Stimulated activated CD4-positive, alpha-beta T cell treated with anti-CD3 and anti-CD28 coated beads, TNF-alpha, amount 100 ng/mL, for 24 hours (primary cell): ENCODE measurements around the gene RGS12.
"Not testable (repeated sequence)": the region's sequence is repeated elsewhere in the genome, so short reads cannot be mapped to it uniquely, and the experiment has no call there.

Experiments used
- DNase-seq, 3 experiments: peaks; one replicate each; pipeline ENCODE4 v3.0.0-alpha.2; 2020; ENCODE audit warnings: low read depth in 3 of 3

The RGS12 gene

GRCh38 chr4:3295837-3296624, 3.2 kb downstream of the RGS12 start:
- DNase-seq, result no peak

GRCh38 chr4:3296651-3297050, 3.8 kb downstream of the RGS12 start:
- no peak for DNase-seq

DNA sequence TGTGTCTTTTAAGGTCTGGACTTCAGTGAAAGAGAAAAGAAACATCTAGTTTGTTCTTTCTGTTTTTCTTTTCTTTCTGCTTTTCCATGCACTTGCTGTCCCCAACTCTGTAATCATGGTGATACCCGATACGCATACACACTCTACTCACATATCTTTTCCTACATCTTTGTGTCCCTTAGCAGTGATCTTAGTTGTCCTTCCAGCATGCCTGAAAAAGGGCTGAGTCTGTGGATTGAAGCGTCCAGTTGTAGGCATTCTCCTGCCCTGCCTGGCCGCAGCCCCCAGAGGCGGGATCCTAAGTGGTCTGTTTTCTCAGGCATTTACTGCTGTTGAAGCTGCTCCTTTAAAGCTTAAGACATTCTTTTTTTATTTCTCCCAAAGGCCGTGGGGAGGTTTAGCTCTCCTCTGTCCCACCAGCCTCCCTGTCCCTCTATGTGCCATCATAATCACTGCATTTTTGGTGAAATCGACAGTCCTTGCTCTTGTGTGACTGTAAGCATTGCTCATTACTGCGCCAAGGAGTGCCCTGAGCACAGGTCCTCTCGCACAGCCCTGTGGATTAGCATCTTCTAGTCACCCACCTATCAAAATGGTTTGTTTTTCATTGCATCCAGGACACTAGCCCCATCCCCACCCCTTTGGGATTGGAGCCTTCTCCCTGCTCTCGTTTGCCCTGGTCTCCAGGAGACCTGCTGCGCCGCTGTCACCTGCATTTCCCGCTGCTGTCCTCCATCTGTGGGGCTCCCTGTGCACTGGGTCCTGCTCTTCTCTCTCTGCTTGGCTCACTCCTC, 4.4 kb downstream of the RGS12 start:
- no peak for DNase-seq

DNA sequence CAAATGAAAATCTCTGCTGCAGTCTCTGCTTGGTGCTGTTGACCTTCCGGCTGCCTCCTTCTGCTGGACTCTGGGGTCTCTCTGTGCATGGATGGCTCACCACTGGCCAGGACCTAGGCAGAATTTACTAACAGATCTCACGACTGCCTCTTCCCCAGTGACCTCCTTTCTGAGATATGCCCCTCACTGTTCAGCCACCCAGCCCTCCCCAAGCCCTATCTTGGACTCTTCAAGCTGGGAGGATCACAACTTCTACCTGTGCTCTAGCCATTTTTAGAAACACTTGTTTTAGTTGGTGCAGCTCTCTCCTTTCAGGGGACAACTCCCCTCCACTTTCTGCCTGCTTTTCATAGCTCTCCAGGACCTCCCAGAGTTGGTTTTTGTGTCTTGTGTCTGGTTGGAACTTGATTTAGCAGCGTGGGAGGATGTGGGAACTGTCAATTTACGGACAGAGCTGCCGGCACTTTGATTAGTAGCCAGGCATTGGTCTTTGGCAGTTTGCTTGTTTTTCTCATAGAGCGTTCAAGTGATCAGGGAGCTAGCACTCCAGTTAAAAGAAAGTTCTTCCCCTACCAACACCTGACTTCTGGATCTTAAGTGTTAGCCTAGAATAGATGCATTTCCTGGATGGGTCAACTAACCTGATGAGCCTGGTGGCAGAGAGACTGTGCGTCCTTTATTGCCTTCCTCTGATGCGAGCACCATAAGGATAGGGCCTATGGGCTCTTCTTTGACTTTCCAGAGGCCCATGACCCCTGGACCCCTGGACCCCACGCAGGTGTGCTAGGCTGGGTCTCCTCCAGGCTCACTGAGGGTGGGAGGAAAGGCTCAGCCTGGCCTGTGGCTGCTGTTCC, 6.5 kb downstream of the RGS12 start:
- no peak for DNase-seq

DNA sequence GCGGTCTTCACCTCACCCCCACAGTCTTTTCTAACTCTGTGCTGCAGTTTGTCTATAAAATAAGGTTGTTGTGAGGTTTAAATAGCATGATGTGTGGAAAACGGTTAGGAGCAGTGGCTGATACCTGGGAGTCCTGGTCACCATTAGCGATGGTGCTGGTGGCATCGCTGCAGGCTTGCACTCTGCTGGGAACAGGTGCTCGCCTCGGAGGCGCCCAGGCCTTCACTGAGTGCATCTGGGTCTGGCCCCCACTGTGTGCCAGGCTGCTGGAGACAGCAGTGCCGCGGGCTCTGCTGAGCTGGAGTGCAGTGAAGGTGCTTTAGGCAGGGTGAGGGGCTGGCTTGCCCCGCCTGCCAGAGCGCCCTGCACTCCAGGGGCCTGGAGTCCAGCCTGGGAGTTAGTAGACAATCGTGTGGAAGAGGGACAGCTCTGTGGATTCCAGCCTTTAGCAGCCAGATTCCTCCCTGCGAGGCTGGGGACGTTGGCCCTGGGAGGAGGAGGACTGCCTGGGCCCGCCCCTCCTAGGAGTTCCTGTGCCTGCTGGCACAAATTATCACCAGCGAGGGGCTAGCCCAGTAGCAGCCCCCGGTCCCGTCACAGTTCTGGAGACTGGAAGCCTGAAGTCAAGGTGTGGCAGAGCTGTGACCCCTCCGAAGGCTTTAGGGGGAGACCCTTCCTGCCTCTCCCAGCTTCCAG, 7.3 kb downstream of the RGS12 start:
- DNase-seq, result no peak

DNA sequence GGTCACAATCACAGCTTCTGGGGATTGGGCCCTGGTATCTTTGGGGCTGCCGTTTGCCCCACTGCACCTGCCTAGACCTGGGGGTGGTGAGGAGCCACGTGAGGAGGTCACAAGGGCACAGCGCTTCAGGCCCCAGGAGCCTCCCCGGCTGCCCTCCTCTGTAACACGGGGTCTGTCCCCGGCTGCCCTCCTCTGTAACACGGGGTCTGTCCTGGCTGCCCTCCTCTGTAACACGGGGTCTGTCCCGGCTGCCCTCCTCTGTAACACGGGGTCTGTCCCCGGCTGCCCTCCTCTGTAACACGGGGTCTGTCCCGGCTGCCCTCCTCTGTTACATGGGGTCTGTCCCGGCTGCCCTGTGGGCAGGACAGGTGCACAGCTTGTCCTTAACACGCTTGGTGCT, 8.1 kb downstream of the RGS12 start:
- DNase-seq, result not testable (repeated sequence)

DNA sequence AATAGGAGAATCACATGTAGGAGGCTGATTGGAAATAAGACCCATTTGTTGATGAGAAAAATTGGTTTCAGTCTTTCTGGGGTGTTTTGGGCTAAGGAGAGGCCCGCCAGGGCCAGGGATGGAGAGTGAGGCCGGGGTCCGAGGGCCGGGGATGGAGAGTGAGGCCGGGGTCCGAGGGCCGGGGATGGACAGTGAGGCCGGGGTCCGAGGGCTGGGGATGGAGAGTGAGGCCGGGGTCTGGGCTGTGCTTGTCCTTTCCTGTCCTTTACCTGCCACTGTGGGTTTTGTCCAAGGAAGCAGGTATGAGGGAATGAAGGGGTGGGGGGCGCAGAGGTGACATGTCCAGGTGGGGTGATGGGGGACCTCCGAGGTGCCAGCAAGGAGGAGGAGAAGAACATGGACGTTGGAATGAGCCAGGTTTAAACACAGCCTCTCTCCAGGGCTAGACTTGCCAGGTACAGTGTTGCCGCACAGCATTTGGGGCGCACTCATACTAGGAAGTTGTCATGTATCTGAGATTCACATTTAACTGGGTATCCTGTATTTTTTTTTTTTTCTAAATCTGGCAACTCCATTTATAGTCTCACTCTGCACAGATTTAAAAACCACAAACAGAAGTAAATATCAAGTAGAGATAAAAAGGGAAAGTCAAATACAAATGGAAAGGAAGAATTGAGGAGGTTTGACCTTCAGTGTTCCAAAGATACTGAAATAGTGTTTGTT, 8.8 kb downstream of the RGS12 start:
- no peak for DNase-seq

GRCh38 chr4:3302173-3302785, 9.5 kb downstream of the RGS12 start:
- DNase-seq, result peak; percentile 39 to 63 (median 50)

- no peak for DNase-seq
These were observed 10.2 kb downstream of the RGS12 start for GRCh38 chr4:3302786-3303564.

- no peak for DNase-seq
These were observed 10.7 kb downstream of the RGS12 start for GRCh38 chr4:3303565-3303824.

DNA sequence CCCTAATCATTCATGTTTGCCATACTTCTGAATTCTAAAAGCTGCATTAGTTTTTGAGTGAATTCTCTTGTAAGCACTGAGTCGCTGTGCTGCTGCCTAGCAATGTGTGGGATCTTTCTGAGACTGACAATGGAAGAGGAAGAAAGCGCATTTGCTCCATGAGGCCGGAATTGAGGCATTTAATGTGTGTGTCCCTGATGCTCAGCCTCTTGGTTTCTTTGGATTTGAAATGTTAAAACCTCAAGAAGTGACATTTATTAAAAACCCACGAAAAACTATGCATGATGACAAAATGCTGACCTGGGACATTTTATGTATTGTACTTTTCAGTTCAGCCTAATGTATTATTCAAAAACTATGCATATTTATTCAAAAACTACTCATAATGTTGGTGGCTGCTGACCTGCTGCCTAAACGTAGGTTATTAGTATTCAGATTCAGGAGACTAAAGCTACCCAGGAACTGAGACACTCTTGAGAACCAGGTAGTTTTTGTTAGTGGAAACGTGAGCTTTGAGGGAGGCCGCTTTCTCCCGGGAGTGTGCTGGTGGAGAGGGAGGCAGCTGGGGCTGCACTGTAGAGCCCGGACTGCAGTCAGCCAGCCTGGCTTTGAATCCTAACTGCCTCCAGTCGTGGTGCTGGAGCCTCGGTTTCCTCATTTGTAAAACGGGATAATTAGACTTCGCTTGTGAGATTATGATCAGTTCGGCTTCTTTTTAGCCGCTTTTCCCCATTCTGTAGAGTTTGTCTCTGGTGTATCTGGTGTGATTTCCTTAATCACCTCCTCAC, 11.3 kb downstream of the RGS12 start:
- DNase-seq, result no peak

DNA sequence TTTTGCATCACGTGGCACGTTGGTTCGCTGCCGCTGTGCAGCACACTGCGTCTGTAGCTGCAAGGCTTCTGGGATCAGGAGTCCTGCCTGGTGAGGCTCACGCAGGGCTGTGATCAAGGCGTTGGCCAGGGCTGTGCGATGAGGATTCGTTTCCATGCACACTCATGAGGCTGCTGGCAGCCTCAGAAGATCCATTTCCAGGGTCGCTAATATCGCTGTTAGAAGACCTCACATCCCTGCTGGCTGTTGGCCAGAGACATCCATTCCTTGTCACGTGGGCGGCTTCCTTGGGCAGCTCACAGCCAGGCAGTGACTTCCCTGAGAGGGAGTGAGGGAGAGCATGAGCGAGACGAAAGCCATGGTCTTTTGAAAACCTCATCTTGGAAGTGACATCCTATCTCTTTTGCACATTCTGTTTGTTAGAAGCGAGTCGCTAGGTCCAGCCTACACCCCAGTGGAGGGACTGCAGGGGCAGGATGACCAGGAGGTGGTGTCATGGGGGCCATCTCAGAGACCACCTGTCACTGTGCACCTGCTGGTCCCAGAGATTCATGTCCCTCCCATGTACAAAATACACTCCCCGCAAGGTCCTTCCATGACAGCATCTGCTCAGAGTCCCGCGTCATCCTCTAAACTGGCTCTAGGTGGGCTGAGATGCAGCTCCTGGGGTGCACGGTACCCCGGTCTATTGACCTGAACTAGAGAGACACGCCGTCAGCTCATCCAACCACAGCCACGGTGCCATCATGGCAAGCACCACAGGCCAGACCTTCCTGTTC, 12.2 kb downstream of the RGS12 start:
- no peak for DNase-seq

DNA sequence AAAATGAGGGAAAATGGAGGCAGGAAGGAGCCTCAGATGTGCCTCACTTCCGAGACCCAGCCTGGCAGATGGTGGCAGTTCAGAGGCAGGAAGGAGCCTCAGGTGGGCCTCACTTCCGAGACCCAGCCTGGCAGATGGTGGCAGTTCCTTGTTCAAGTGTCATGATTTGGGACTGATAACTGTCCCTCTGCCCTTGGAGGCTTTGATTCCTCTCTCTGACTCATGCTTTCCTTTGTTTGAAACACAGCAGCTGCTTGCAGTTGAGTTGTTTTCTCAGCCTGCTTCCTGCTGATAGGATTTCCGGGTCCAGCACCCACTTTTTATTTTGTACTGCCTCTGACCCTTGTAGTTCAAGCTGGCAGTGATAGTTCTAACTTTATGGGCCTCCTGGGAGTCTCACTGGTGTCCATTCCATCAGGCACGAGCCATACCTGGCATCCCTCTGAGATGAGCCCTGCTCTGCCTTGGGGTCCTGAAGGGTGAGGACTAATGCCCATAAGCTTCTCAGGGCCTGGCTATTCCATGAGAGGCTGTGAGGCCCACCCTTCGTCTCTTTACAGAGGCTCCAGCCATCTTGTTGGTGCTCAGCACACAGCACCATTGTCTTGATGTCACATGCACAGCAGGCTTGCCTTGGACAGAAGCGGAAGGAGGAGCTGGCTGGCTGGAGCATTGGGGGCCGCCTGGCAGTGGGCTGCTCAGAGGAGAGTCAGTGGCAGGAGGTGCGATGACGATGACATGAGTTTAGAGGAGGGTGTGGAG, 13.0 kb downstream of the RGS12 start:
- no peak for DNase-seq

GRCh38 chr4:3306450-3306849, 13.6 kb downstream of the RGS12 start:
- DNase-seq, result no peak

- no peak for DNase-seq
These were observed 14.2 kb downstream of the RGS12 start for GRCh38 chr4:3307060-3307459.

DNA sequence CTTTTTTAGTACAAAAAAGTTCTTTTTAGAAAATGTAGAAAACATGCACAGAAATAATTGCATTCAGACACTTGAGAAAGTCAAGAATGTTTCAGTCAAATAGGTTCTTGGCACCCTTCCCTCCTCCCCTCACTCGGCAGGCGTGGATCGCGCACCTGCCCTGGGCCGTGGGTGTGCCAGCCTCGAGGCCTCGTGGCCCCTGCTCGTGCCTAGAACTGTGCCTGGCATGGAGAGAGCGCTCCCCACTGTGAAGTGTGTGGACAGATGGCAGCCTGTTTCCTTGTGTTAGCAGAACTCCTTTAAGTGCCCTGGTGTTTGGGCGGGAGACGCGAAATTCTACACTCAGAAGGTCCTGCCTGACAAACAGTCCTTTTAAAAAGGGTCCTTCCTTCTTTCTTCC, 14.7 kb downstream of the RGS12 start:
- DNase-seq, result no peak

DNA sequence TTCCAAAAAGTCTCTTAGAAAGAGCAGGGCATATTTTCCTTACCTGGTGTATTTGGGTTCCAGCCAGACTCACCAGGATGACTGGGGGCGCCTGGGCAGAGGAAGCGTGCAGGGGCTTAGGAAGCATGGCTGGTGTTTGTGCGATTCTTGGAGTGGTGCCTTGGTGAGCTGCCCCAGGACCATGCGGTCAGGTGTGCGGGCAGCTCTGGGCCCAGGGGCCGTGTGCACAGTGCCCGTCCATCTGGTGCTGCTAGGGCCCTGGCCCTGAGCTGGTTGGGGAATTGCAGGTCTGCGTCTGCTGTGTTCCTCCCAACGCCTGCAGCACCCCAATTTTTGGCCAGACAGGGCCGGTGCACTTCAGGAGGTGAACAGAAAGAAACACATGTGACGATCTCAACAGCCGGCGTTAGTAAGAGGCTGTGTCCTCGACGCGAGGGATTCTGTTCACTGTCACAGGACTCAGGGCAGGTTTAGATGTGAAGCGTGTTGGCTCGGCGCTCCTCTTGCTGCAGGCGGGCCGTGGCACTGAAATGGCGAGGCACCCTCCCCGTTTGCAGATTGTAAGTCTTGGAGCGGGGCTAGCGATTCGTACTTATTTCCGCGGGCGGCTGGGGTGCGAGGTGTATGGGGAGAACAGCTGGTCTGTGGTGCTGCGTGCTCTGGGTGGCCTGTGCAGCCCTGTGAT, 15.2 kb downstream of the RGS12 start:
- no peak for DNase-seq
